ENCODE results near the gene TOE1.

TOE1 gene

DNA sequence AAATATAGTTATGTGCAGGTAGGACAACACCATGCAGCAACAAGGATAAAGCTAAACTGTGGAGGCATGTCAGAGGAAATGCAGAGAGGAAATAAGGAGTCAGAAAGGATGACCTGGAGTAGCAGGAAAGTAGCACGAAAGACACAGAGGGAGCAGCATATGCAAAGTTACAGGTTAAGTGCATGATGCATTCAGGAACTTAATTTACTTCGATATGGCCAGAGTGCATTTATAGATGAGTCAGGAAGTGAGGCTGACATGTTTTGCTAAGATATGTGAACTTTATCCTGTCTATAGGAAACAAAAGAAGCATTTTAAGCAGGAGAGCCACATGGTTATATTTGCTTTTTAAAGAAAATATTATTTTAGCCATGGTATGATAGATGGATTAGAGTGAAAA, 15.7 kb downstream of the TOE1 start:
- no peak for DNase-seq (ENCODE audit: low read depth)
- TF ChIP-seq, protein P1, sequence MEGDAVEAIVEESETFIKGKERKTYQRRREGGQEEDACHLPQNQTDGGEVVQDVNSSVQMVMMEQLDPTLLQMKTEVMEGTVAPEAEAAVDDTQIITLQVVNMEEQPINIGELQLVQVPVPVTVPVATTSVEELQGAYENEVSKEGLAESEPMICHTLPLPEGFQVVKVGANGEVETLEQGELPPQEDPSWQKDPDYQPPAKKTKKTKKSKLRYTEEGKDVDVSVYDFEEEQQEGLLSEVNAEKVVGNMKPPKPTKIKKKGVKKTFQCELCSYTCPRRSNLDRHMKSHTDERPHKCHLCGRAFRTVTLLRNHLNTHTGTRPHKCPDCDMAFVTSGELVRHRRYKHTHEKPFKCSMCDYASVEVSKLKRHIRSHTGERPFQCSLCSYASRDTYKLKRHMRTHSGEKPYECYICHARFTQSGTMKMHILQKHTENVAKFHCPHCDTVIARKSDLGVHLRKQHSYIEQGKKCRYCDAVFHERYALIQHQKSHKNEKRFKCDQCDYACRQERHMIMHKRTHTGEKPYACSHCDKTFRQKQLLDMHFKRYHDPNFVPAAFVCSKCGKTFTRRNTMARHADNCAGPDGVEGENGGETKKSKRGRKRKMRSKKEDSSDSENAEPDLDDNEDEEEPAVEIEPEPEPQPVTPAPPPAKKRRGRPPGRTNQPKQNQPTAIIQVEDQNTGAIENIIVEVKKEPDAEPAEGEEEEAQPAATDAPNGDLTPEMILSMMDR (conservative IDR thresholded peaks at IDR 0.05; ENCODE audit: low read depth, low read length) = no peak
- H3K4me3 ChIP-seq (ENCODE audit: low read depth, low read length) = no peak overlapping the region

- TF ChIP-seq, protein P1 (conservative IDR thresholded peaks at IDR 0.05; ENCODE audit: low read depth, low read length) = no peak
Observed at GRCh38 chr1:45356186-45356585, 16.2 kb downstream of the TOE1 start.

DNA sequence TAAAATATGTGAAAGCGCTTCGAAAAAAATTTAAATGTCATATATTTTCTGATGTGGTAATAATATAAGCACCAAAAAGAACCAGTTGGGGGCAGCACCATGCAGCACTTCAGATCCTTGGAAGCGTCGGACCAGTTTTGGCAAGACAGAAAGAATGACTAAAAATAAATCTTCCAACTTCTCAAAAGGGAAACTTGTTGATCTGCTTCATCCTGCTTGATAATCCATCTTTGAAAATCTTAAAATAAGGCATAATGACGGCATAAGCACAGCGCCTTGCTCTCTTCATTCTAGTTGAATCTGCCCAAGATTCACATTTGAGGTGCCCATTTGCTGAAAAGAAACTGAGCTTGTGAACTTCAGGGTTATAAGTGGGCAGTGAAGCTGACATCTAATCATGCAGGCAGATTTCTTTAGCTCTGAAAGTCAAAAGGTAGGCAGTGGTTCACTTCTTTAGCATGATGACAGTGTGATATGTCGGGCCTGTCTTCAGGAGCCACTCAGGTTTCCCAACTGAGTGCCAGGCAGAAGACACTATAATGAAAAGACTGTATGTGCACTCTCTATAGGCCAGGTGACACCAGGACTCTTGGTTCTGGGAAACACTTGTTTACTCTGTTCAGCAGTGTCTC, 20.0 kb downstream of the TOE1 start:
- peak; percentile 90 for DNase-seq (ENCODE audit: low read depth)
- H3K4me3 ChIP-seq (ENCODE audit: low read depth, low read length) = no peak overlapping the region
- TF ChIP-seq, protein P1 (conservative IDR thresholded peaks at IDR 0.05; ENCODE audit: low read depth, low read length) = peak; percentile 75

More at GRCh38 chr1:45356186-45356585, 16.2 kb downstream of the TOE1 start:
- H3K4me3 ChIP-seq (ENCODE audit: low read depth, low read length) = no peak overlapping the region
- DNase-seq (ENCODE audit: low read depth) = peak; percentile 20

- peak; percentile 86 for DNase-seq (ENCODE audit: low read depth)
- TF ChIP-seq, protein P1 (conservative IDR thresholded peaks at IDR 0.05; ENCODE audit: low read depth, low read length) = peak; percentile 30
- peak overlapping the region; percentile 28 for H3K4me3 ChIP-seq (ENCODE audit: low read depth, low read length)
Observed at GRCh38 chr1:45360981-45361380, 21.0 kb downstream of the TOE1 start.

- TF ChIP-seq, protein P1 (conservative IDR thresholded peaks at IDR 0.05; ENCODE audit: low read depth, low read length) = no peak
Observed at GRCh38 chr1:45364294-45364693, 24.3 kb downstream of the TOE1 start.

DNA sequence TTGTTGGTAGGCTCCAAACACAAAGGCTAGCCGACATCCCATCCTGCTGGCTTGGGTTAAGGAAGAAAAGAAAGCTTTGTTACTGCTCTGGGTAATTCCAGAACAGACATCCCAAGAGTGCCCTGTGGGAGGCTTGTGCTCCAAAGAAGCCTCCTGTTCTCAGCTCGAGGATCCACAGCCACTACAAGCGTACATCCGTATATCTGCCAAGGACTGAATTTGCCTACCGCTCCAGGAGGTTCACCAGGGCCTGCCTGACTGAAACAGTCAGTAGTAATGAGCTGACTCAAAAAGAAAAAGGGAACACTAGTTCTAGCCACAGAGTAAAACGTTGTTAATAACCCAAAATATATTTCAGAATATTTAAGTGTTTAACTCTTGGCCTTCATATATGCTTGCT, 25.1 kb downstream of the TOE1 start:
- TF ChIP-seq, protein P1 (conservative IDR thresholded peaks at IDR 0.05; ENCODE audit: low read depth, low read length) = no peak
- H3K4me3 ChIP-seq (ENCODE audit: low read depth, low read length) = no peak overlapping the region
- DNase-seq (ENCODE audit: low read depth) = no peak

More at GRCh38 chr1:45364294-45364693, 24.3 kb downstream of the TOE1 start:
- DNase-seq (ENCODE audit: low read depth) = no peak
- no peak overlapping the region for H3K4me3 ChIP-seq (ENCODE audit: low read depth, low read length)

DNA sequence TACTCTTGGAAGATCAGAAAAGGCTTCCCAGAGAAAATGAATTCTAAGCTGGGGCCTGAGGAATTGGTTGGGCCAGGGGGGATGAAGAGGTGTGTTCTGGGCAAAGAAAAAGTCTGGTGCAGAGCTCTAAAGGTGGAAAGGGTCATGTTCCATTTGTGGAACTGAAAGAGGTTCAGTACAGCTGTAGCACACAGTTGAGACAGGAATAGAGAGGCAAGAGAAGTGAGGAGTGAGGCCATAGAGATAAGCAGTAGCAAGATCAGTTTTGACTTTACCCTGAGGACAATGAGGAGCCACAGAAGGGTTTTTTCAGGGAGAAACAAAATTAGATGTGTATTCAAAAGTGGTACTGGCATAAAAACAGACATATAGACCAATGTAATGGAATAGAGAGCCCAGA, 30.6 kb downstream of the TOE1 start:
- DNase-seq (ENCODE audit: low read depth) = no peak
- TF ChIP-seq, protein P1 (conservative IDR thresholded peaks at IDR 0.05; ENCODE audit: low read depth, low read length) = no peak
- no peak overlapping the region for H3K4me3 ChIP-seq (ENCODE audit: low read depth, low read length)
